AG04450 (cell line): ENCODE results near the gene RAI14. TPM values are rescaled to one million over a fixed set of nuclear protein-coding genes. Genes with fewer than 3 reads are reported as not detected.

Experiments
- CTCF ChIA-PET: fragments of 300-600, 350-600 bp; formaldehyde crosslinking; extraction: SDS; loops from one replicate; lab custom pipeline; 2022; ENCODE audit warnings: antibody characterized with exemption, inconsistent platforms; lab: Charles Lee
- POLR2A ChIA-PET: fragments of 350-600 bp; formaldehyde crosslinking; extraction: SDS; loops from one replicate; lab custom pipeline; 2021; ENCODE audit warnings: antibody characterized with exemption, inconsistent platforms; lab: Yijun Ruan, JAX
- DNase-seq: peaks from one replicate; pipeline ENCODE4 v3.0.0-alpha.2; 2011; ENCODE audit warnings: low read depth, low spot score
- H3K27ac ChIP-seq: one replicate; pipeline ENCODE4 v1.5.1; 2012; ENCODE audit warnings: low read depth, low read length, control low read depth
- H3K27me3 ChIP-seq: one replicate; pipeline ENCODE4 v1.6.0; 2012; ENCODE audit warnings: low read length; ENCODE audit not compliant: control insufficient read depth, insufficient read depth
- H3K4me3 ChIP-seq: 2 replicates; pipeline ENCODE4 v1.5.1; 2011; ENCODE audit warnings: mild to moderate bottlenecking, low read depth, low read length, control low read depth
- H3K9me3 ChIP-seq: 2 replicates; pipeline ENCODE4 v1.5.1; 2012; ENCODE audit warnings: low read length; ENCODE audit not compliant: control insufficient read depth, insufficient read depth
- polyA plus RNA-seq: library from polyadenylated mRNA; depleted of rRNA; stranded (reverse); fragments of >200 nt; gene quantifications from 2 replicates; pipeline ENCODE4 v1.2.3, GENCODE V29; 2011
- TF ChIP-seq, protein P1 (sequence below): IDR thresholded peaks from 2 replicates; pipeline ENCODE4 v1.5.1; 2011; ENCODE audit warnings: low read depth, low read length, control low read depth, inconsistent platforms

RAI14 gene
- polyA plus RNA-seq, 1 experiment, result 162 TPM

DNA sequence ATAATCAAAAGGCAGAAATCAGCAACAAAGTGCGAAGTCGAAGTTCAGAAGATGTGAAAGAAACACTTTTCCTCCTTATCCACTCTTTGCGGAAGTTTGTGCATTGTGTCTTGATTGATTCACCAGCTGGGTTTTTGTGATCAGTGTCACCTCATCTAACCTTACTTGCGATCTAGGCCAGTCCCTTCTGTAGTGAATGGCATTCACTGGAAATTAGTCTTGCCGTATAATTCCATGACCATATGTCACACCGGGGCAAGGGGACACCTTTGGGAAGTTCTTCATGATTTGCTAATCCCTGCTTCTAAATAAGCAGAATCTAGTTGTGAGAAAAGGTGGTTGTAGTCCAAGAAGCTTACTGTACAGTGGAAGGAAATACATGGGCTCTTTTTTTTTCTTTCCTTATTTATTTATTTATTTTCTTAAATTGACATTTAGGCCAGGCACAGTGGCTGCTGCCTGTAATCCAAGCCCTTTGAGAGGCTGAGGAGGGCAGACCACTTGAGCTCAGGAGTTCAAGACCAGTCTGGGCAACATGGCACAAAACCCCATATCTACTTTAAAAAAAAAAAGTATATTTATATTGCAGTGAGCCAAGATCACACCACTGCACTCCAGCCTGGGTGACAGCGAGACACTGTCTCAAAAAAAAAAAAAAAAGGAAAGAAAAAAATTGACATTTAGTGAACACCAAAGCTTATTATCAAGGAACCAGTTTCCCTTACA lies 7.8 kb downstream of the RAI14 start:
- CTCF ChIA-PET, result no interaction called here
- H3K4me3 ChIP-seq, result no peak overlapping the region
- H3K9me3 ChIP-seq, result no peaks in the 10 kb centered on the region
- TF ChIP-seq, protein P1, sequence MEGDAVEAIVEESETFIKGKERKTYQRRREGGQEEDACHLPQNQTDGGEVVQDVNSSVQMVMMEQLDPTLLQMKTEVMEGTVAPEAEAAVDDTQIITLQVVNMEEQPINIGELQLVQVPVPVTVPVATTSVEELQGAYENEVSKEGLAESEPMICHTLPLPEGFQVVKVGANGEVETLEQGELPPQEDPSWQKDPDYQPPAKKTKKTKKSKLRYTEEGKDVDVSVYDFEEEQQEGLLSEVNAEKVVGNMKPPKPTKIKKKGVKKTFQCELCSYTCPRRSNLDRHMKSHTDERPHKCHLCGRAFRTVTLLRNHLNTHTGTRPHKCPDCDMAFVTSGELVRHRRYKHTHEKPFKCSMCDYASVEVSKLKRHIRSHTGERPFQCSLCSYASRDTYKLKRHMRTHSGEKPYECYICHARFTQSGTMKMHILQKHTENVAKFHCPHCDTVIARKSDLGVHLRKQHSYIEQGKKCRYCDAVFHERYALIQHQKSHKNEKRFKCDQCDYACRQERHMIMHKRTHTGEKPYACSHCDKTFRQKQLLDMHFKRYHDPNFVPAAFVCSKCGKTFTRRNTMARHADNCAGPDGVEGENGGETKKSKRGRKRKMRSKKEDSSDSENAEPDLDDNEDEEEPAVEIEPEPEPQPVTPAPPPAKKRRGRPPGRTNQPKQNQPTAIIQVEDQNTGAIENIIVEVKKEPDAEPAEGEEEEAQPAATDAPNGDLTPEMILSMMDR, result no peak
- POLR2A ChIA-PET, result no interaction called here
- no peaks in the 10 kb centered on the region for H3K27me3 ChIP-seq
- no peak overlapping the region for H3K27ac ChIP-seq
- DNase-seq, result no peak

DNA sequence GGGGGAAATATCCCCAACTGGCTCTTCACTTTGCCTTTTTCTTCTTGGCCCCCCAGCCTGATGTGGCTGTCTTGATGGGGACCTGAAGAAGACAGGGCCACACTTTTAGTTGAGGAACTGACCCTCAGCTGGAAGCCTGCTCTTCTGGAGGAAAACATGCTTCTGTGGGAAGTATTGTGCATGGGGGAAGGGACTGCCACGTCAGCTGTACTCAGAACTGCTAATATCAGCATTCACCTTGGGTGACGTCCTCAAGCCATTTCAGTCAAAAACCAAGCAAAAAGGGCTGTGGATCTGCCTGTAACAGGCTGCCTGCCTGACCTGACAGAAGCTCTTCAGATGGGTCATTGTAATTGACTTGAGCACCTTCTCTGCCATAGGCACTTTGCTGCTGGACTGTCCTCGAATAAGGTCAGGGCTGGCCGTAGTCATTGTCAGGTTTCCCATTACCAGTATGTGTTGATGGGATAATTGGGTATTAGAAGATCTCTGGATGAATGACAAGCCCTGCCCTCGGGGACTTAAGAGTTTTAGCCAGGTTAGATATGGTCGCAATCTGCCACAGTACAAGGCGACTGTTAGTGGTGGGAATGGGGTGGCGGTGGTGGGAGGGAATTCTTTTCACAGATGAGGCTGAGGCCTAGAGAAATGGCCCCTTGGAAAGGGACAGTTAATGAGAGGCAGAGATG lies 10.4 kb downstream of the RAI14 start:
- Histone ChIP-seq H3K27ac (no peak overlapping the region), H3K27me3 (no peaks in the 10 kb centered on the region), H3K4me3 (no peak overlapping the region), H3K9me3 (no peaks in the 10 kb centered on the region)
- POLR2A ChIA-PET, result no interaction called here
- DNase-seq, result no peak
- CTCF ChIA-PET, result no interaction called here
- TF ChIP-seq, protein P1, result no peak

GRCh38 chr5:34667705-34668104 lies 11.6 kb downstream of the RAI14 start:
- CTCF ChIA-PET, result no interaction called here
- no peak for DNase-seq

GRCh38 chr5:34669931-34670516 lies 13.9 kb downstream of the RAI14 start:
- no peak for DNase-seq
- ChIA-PET CTCF (interaction anchor here (0.6 kb wide), 1 partner anchor 16 kb away, joined by 3 read pairs; no protein-coding TSS in a partner anchor), POLR2A (no interaction called here)
- Histone ChIP-seq H3K27me3 (no peaks in the 10 kb centered on the region), H3K4me3 (no peak overlapping the region), H3K9me3 (no peaks in the 10 kb centered on the region), H3K27ac (no peak overlapping the region)
- TF ChIP-seq, protein P1, result no peak

More at GRCh38 chr5:34667705-34668104, 11.6 kb downstream of the RAI14 start:
- H3K4me3 ChIP-seq, result no peak overlapping the region
- H3K27ac ChIP-seq, result no peak overlapping the region
- H3K9me3 ChIP-seq, result no peaks in the 10 kb centered on the region
- TF ChIP-seq, protein P1, result no peak
- POLR2A ChIA-PET, result interaction anchor here (0.7 to 1.2 kb wide), 2 partner anchors 15 to 19 kb away, joined by 3 to 11 read pairs; no protein-coding TSS in a partner anchor
- no peaks in the 10 kb centered on the region for H3K27me3 ChIP-seq

GRCh38 chr5:34672196-34672595 lies 16.1 kb downstream of the RAI14 start:
- H3K9me3 ChIP-seq, result no peaks in the 10 kb centered on the region
- POLR2A ChIA-PET, result no interaction called here
- no peak overlapping the region for H3K4me3 ChIP-seq
- TF ChIP-seq, protein P1, result no peak
- DNase-seq, result no peak
- CTCF ChIA-PET, result no interaction called here
- no peaks in the 10 kb centered on the region for H3K27me3 ChIP-seq
- H3K27ac ChIP-seq, result no peak overlapping the region
